ENCODE results near the gene SRCIN1. TPM values are rescaled to one million over a fixed set of nuclear protein-coding genes. Genes with fewer than 3 reads are reported as not detected.

SRCIN1 gene
- total RNA-seq, 1 donor from 2014 or later, result 8.4 TPM

DNA sequence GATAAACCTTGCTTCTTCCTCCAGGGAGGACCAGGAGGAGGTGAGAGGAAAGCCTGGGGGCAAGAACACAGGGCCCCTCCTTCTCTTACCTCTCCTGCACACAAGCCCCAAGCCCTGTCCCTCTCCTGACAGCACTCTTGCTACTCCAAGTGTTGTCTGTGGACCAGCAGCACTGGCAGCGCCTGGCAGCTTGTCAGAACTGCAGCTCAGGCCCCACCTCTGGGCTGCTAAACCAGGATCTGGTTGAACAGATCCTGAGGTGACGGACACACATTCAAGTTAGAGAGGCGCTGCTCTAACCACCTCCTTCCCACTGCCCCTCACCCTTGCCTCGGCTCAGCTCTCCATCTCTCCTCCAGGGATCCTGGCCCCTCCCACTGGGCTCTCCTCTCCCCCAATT lies 56.5 kb downstream of the SRCIN1 start:
- Mint-ChIP-seq H3K4me3 (no peak overlapping the region), H3K9me3 (no peaks in the 10 kb centered on the region), H3K4me1 (no peaks in the 10 kb centered on the region), H3K36me3 (ENCODE audit: low read depth) (no peaks in the 10 kb centered on the region), H3K27me3 (ENCODE audit: low read depth) (no peaks in the 10 kb centered on the region), H3K27ac (ENCODE audit: unreplicated experiment) (peak overlapping the region; percentile 35)
- TF ChIP-seq, protein P1, sequence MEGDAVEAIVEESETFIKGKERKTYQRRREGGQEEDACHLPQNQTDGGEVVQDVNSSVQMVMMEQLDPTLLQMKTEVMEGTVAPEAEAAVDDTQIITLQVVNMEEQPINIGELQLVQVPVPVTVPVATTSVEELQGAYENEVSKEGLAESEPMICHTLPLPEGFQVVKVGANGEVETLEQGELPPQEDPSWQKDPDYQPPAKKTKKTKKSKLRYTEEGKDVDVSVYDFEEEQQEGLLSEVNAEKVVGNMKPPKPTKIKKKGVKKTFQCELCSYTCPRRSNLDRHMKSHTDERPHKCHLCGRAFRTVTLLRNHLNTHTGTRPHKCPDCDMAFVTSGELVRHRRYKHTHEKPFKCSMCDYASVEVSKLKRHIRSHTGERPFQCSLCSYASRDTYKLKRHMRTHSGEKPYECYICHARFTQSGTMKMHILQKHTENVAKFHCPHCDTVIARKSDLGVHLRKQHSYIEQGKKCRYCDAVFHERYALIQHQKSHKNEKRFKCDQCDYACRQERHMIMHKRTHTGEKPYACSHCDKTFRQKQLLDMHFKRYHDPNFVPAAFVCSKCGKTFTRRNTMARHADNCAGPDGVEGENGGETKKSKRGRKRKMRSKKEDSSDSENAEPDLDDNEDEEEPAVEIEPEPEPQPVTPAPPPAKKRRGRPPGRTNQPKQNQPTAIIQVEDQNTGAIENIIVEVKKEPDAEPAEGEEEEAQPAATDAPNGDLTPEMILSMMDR (conservative IDR thresholded peaks at IDR 0.05), result no peak
- DNase-seq (ENCODE audit: low read depth, low spot score), result no peak

DNA sequence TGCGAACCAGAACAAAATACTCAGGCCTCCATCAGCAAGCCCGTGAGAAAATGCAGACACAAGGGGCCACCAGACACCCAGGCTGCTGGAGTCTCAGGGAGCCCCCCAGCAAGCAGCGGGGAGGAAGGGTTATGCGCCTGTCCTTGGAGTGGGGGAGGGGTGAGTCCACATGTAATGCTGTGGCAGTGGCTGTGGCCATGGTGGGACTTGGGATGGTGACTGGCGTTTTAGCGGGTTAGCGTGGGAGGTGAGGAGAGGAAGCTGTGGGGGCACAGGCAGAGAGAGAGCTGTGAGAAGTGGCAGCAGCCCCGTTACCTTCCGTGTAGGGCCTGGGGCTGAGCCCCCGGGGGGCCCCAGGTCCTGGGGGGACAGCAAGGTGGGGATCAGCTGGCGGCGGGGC lies 58.3 kb downstream of the SRCIN1 start:
- Mint-ChIP-seq H3K36me3 (ENCODE audit: low read depth) (no peaks in the 10 kb centered on the region), H3K27ac (ENCODE audit: unreplicated experiment) (no peak overlapping the region), H3K27me3 (ENCODE audit: low read depth) (no peaks in the 10 kb centered on the region), H3K9me3 (no peaks in the 10 kb centered on the region), H3K4me3 (no peak overlapping the region), H3K4me1 (no peaks in the 10 kb centered on the region)
- no peak for DNase-seq (ENCODE audit: low read depth, low spot score)
- TF ChIP-seq, protein P1 (conservative IDR thresholded peaks at IDR 0.05), result no peak

DNA sequence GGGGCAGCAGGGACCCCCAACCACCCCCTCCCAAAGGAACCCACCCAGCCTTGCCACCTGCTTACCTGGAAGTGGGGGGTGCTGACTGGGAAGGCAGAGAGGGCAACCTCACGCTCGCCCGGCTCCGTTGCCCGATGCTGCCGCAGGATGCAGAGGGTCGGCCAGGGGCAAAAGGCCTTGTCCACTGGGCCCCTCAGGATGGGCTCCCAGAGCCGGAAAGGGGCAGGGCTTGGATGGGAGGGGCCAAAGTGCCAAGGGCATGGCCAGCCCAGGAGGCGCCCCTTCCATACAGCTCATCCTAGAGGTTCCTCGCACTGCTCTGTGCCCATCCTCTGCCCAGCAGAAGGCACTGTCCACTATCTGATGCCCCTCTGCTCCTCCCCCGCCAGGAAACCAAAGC lies 59.4 kb downstream of the SRCIN1 start:
- Mint-ChIP-seq H3K9me3 (no peaks in the 10 kb centered on the region), H3K4me3 (no peak overlapping the region), H3K4me1 (no peaks in the 10 kb centered on the region), H3K27me3 (ENCODE audit: low read depth) (no peaks in the 10 kb centered on the region), H3K27ac (ENCODE audit: unreplicated experiment) (no peak overlapping the region), H3K36me3 (ENCODE audit: low read depth) (no peaks in the 10 kb centered on the region)
- TF ChIP-seq, protein P1 (conservative IDR thresholded peaks at IDR 0.05), result no peak
- no peak for DNase-seq (ENCODE audit: low read depth, low spot score)

DNA sequence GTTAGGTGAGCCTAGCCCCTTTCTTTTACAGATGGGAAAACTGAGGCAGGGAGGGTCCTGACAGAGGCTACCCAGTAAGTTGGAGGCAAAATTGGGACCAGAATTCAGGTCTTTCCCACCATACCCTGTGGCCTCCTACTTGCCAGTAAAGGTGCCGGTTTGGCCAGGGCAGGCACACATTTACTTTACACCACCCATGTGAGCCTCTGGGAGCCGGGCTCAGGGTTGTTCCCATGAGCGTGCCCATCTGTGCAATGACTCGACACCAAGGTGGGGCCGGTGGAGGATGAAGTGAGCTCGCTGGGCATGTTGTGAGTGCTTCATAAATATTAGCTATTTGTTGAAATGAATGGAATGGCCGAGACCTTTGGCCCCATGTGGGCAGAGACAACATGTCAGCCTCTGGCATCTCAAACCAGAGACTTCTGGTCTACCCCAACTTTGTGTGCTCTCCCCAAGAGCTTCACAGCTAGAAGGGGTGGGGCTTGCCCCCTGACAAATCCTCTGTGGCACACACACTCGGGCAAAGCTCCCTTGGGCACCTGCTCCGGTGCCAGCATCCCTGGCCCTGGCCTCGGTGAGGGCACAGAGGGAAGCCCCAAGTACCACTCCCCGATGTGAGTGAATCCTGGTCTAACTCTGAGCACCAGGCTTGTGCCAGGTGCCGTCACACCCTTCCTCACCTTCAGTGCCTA lies 60.1 kb downstream of the SRCIN1 start:
- TF ChIP-seq, protein P1 (conservative IDR thresholded peaks at IDR 0.05), result no peak
- Mint-ChIP-seq H3K9me3 (no peaks in the 10 kb centered on the region), H3K4me1 (no peaks in the 10 kb centered on the region), H3K4me3 (no peak overlapping the region), H3K27ac (ENCODE audit: unreplicated experiment) (no peak overlapping the region), H3K27me3 (ENCODE audit: low read depth) (no peaks in the 10 kb centered on the region), H3K36me3 (ENCODE audit: low read depth) (no peaks in the 10 kb centered on the region)
- no peak for DNase-seq (ENCODE audit: low read depth, low spot score)

DNA sequence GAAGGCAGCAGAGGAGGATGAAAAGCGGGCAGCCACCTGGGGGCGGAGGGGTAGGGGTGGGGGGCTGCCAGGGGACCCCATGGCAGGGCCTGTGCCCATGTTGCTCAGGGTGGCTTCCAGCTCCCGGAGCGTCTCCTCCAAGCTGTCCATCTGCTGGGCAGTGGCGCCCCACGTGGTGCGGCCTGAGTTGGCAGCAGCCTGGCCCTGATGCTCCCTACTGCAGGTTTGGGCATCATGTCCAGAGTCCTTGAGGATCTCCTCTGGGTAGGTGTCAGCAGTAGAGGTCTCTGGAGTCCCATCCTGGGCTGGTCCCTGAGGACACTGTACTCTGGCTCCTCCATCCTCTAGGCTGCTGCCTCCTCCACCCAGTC lies 60.9 kb downstream of the SRCIN1 start:
- Mint-ChIP-seq H3K36me3 (ENCODE audit: low read depth) (no peaks in the 10 kb centered on the region), H3K9me3 (no peaks in the 10 kb centered on the region), H3K4me1 (no peaks in the 10 kb centered on the region), H3K27ac (ENCODE audit: unreplicated experiment) (no peak overlapping the region), H3K27me3 (ENCODE audit: low read depth) (no peaks in the 10 kb centered on the region), H3K4me3 (no peak overlapping the region)
- TF ChIP-seq, protein P1 (conservative IDR thresholded peaks at IDR 0.05), result no peak
- no peak for DNase-seq (ENCODE audit: low read depth, low spot score)
